GM10266 (cell line): ENCODE data around the gene RBFOX1.

Experiments
- DNase-seq: peaks from one replicate; pipeline ENCODE4 v3.0.0; 2012; ENCODE audit errors: extremely low spot score
- TF ChIP-seq, protein P1 (sequence below): IDR thresholded peaks from 2 replicates; pipeline ENCODE4 v1.5.1; 2012; ENCODE audit warnings: mild to moderate bottlenecking, low read depth; ENCODE audit not compliant: control insufficient read depth, insufficient read depth; ENCODE audit errors: missing control alignments

Gene RBFOX1

GRCh38 chr16:7439518-7439917 lies 106.9 kb downstream of the RBFOX1 start:
- TF ChIP-seq, protein P1, sequence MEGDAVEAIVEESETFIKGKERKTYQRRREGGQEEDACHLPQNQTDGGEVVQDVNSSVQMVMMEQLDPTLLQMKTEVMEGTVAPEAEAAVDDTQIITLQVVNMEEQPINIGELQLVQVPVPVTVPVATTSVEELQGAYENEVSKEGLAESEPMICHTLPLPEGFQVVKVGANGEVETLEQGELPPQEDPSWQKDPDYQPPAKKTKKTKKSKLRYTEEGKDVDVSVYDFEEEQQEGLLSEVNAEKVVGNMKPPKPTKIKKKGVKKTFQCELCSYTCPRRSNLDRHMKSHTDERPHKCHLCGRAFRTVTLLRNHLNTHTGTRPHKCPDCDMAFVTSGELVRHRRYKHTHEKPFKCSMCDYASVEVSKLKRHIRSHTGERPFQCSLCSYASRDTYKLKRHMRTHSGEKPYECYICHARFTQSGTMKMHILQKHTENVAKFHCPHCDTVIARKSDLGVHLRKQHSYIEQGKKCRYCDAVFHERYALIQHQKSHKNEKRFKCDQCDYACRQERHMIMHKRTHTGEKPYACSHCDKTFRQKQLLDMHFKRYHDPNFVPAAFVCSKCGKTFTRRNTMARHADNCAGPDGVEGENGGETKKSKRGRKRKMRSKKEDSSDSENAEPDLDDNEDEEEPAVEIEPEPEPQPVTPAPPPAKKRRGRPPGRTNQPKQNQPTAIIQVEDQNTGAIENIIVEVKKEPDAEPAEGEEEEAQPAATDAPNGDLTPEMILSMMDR = no peak
- no peak for DNase-seq

DNA sequence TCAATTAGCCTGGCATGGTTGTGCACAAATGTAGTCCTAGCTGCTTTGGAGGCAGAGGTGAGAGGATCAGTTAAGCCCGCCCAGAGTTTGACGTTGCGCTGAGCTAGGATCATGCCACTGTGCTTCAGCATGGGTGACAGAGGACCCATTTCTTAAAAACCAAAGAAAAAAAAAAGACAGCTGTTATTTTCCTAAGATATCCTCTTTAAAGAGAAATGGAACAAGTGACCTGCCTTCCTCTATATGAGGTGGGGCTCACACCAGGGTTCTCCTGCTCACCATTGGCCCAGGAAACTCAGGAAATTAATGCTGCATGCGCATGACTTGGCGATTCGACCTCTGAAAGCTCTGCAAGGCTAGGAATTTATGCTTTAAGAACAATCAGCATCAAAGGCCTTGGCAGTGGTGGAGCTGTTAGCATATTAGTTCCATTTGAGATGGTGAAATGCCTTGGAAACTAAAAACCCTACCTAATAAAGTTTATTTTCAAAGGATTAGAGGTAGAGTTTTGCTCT lies 108.3 kb downstream of the RBFOX1 start:
- DNase-seq = no peak

GRCh38 chr16:7442050-7442449 lies 109.4 kb downstream of the RBFOX1 start:
- TF ChIP-seq, protein P1 = no peak
- DNase-seq = no peak

More for the DNA sequence above, 108.3 kb downstream of the RBFOX1 start:
- TF ChIP-seq, protein P1 = no peak

DNA sequence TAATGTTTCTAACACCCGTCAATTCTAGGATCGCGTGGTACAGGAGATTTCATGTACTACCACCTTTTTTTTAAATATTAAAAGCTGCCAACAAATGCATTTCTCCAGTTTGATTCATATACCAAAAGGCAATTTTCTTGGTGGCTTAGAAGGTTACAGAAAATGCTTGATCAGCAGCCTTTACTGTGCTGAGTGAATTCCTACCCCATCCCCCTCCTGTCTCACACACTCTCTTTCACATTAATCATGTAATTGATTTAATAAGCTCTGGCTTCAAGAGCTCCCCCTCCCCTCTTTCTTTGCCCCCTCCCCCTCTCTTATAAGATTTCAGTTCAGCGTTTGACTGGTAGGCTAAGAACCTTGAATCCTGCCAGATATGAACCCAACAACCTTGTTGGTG lies 110.5 kb downstream of the RBFOX1 start:
- TF ChIP-seq, protein P1 = no peak
- no peak for DNase-seq

GRCh38 chr16:7443648-7444365 lies 111.2 kb downstream of the RBFOX1 start:
- no peak for DNase-seq
- TF ChIP-seq, protein P1 = no peak

DNA sequence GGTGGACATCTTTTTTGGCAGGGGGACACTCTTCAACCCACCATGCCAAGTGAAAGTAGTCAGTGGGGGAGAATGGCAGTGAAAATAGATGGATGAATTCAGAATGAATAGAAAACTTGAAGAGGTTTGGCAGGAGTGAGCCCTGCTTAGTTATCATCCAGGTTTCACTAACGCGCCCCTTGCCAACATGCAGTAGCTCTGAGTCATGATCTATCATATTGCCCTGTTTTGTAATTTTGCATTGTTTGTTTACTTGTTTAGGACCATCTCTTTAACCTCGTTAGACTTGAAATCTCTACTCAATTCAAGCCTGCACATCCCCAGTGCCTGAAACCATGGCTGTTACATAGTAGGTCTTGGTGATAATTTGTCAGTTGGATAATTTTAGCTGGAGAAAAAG lies 116.7 kb downstream of the RBFOX1 start:
- DNase-seq = no peak
- TF ChIP-seq, protein P1 = no peak

DNA sequence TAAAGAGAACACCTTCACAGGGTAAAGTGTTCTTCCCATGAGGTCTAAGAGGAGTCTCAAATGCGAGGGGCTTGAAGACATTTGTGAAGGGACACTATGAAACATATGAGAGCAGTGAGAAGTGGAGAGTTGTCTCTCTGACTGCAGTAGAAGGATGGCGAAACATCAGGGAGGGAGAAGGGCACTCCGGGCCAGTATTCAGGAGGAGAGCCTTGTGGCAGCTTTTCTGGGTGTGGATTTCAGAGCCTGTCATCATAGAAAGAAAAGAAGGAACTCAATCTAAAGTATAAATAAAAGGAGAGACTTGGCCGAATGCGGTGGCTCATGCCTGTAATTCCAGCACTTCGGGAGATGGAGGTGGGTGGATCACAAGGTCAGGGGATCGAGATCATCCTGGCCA lies 117.2 kb downstream of the RBFOX1 start:
- no peak for DNase-seq
- TF ChIP-seq, protein P1 = no peak
